NCI-H748 (cell line): ENCODE data around the gene MFSD2A.
A peak's percentile ranks its signal among the peaks of the same experiment; 100 is the strongest.
"Not testable (repeated sequence)": the region's sequence is repeated elsewhere in the genome, so short reads cannot be mapped to it uniquely, and the experiment has no call there.

Experiments
- DNase-seq: peaks from one replicate; lab custom pipeline; 2025; ENCODE audit not compliant: unreplicated experiment; lab: John Stamatoyannopoulos, UW

Gene MFSD2A

GRCh38 chr1:39954870-39955546 is at the start of gene MFSD2A:
MFSD2A (plus strand) TSS chr1:39955145; CDS start chr1:39955293, 148 bp downstream.
- peak; percentile 100 for DNase-seq

- no peak for DNase-seq
These were observed 49.8 kb upstream of the MFSD2A start for GRCh38 chr1:39905172-39905571.

- no peak for DNase-seq
These were observed 47.2 kb upstream of the MFSD2A start for GRCh38 chr1:39907528-39908453.

- DNase-seq = no peak
These were observed 46.4 kb upstream of the MFSD2A start for GRCh38 chr1:39908534-39908933.

GRCh38 chr1:39910263-39910662 is 44.7 kb upstream of the MFSD2A start:
- DNase-seq = no peak

- DNase-seq = not testable (repeated sequence)
These were observed 41.8 kb upstream of the MFSD2A start for GRCh38 chr1:39913136-39913535.

GRCh38 chr1:39915499-39916129 is 39.3 kb upstream of the MFSD2A start:
- DNase-seq = no peak

- no peak for DNase-seq
These were observed 37.1 kb upstream of the MFSD2A start for GRCh38 chr1:39917825-39918224.

GRCh38 chr1:39919545-39919944 is 35.4 kb upstream of the MFSD2A start:
- DNase-seq = peak; percentile 97

GRCh38 chr1:39922251-39922688 is 32.7 kb upstream of the MFSD2A start:
- DNase-seq = peak; percentile 92

- DNase-seq = no peak
These were observed 29.1 kb upstream of the MFSD2A start for GRCh38 chr1:39925721-39926342.

- DNase-seq = no peak
These were observed 28.6 kb upstream of the MFSD2A start for GRCh38 chr1:39926343-39926793.

GRCh38 chr1:39926820-39927219 is 28.1 kb upstream of the MFSD2A start:
- DNase-seq = no peak

- DNase-seq = no peak
These were observed 27.4 kb upstream of the MFSD2A start for GRCh38 chr1:39927538-39927937.

GRCh38 chr1:39928809-39929587 is 25.9 kb upstream of the MFSD2A start:
- no peak for DNase-seq

GRCh38 chr1:39933956-39934941 is 20.7 kb upstream of the MFSD2A start:
- no peak for DNase-seq

- DNase-seq = no peak
These were observed 18.0 kb upstream of the MFSD2A start for GRCh38 chr1:39936724-39937491.

GRCh38 chr1:39938856-39939255 is 16.1 kb upstream of the MFSD2A start:
- DNase-seq = no peak
